SU-DHL-6 (cell line): ENCODE data around the gene ANKS1A.

ENCODE experiments used
- H2AFZ ChIP-seq: fragments of 200-600 bp; sonication (generic); 2 replicates; pipeline ENCODE4 v1.6.1; 2014; ENCODE audit warnings: low read depth, mild to moderate bottlenecking, moderate library complexity, mixed read lengths, antibody characterized with exemption, low read length; ENCODE audit not compliant: severe bottlenecking
- H3F3A ChIP-seq: fragments of 200-600 bp; shearing (Covaris generic); 2 replicates; pipeline ENCODE4 v1.6.0; 2016; ENCODE audit warnings: antibody characterized with exemption, mild to moderate bottlenecking; ENCODE audit not compliant: insufficient read depth
- H3K27ac ChIP-seq: fragments of 200-600 bp; sonication (generic); 2 replicates; pipeline ENCODE4 v1.5.1; 2016; ENCODE audit warnings: low read depth, mild to moderate bottlenecking, low read length, moderate library complexity, mixed read lengths
- H3K27me3 ChIP-seq: fragments of 200-600 bp; sonication (generic), shearing (Covaris generic); 2 replicates; pipeline ENCODE4 v1.6.0; 2014; ENCODE audit warnings: mild to moderate bottlenecking, low read length
- H3K36me3 ChIP-seq: fragments of 200-600 bp; sonication (generic); 2 replicates; pipeline ENCODE4 v1.6.1; 2014; ENCODE audit warnings: mild to moderate bottlenecking, low read length, mixed read lengths
- H3K4me2 ChIP-seq: fragments of 300-600, 200-600 bp; shearing (Covaris generic), sonication (generic); 2 replicates; pipeline ENCODE4 v1.6.0; 2014; ENCODE audit warnings: low read length, low read depth, mild to moderate bottlenecking; ENCODE audit not compliant: poor library complexity, severe bottlenecking
- H3K4me3 ChIP-seq: fragments of 200-600 bp; sonication (generic); 2 replicates; pipeline ENCODE4 v1.5.1; 2014; ENCODE audit warnings: antibody characterized with exemption, low read length, mild to moderate bottlenecking, mixed read lengths; ENCODE audit not compliant: insufficient read depth, poor library complexity, severe bottlenecking
- H3K79me2 ChIP-seq: fragments of 200-600 bp; sonication (generic); 2 replicates; pipeline ENCODE4 v1.6.1; 2014; ENCODE audit warnings: mild to moderate bottlenecking, low read length, moderate library complexity; ENCODE audit not compliant: insufficient read depth
- H3K9ac ChIP-seq: fragments of 200-600 bp; sonication (generic); 2 replicates; pipeline ENCODE4 v1.7.0; 2014; ENCODE audit warnings: mild to moderate bottlenecking, low read length
- H3K9me2 ChIP-seq: fragments of 200-600 bp; sonication (generic); replicated peaks from 2 replicates; pipeline ENCODE4 v1.6.1; 2014; ENCODE audit warnings: low read length; ENCODE audit not compliant: insufficient read depth
- H3K9me3 ChIP-seq: fragments of 200-600 bp; sonication (generic); 2 replicates; pipeline ENCODE4 v1.6.1; 2014; ENCODE audit warnings: low read length, mixed read lengths; ENCODE audit not compliant: insufficient read depth
- H4K20me1 ChIP-seq: fragments of 200-600 bp; sonication (generic); 2 replicates; pipeline ENCODE4 v1.6.1; 2014; ENCODE audit warnings: low read depth, mild to moderate bottlenecking, antibody characterized with exemption, low read length, moderate library complexity, mixed read lengths
- EZH2phosphoT487 ChIP-seq: fragments of 200-600 bp; sonication (generic), shearing (Covaris generic); conservative IDR thresholded peaks from 2 replicates; pipeline ENCODE4 v1.6.1; 2018; ENCODE audit warnings: mild to moderate bottlenecking, antibody characterized with exemption, low read length, moderate library complexity, mixed read lengths
- TF ChIP-seq, protein P1 (sequence below): fragments of 200-600 bp; sonication (generic); IDR thresholded peaks from one replicate; pipeline ENCODE4 v1.5.1; 2017; ENCODE audit warnings: antibody characterized with exemption, mild to moderate bottlenecking, low read length, moderate library complexity; ENCODE audit not compliant: insufficient read depth, poor library complexity, severe bottlenecking

ANKS1A gene

DNA sequence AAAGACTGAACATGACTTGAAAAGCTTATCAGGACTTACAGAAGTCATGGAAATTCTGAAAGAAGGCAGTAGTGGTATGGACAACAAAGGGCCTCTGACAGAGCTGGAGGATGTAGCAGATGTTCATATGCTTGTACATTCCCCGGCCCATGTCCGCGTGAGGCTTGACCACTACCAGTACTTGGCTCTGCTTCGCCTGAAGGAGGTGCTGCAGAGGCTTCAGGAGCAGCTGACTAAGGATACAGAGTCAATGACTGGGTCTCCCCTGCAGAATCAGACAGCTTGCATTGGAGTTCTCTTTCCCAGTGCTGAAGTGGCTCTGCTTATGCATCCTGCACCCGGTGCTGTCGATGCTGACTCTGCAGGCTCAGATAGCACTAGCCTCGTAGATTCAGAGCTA lies 30.4 kb upstream of the ANKS1A start:
- Histone ChIP-seq H3F3A (no peaks in the 10 kb centered on the region), H3K9ac (no peak overlapping the region), H3K4me2 (no peak overlapping the region), H3K4me3 (no peak overlapping the region), H3K79me2 (no peaks in the 10 kb centered on the region), H2AFZ (no peak overlapping the region), H4K20me1 (no peaks in the 10 kb centered on the region), H3K36me3 (peaks cover 39% of the 10 kb centered on the region), H3K9me2 (no peaks in the 10 kb centered on the region), H3K9me3 (no peaks in the 10 kb centered on the region), H3K27me3 (no peaks in the 10 kb centered on the region), H3K27ac (no peak overlapping the region)
- TF ChIP-seq EZH2phosphoT487, result no peak
- TF ChIP-seq, protein P1, sequence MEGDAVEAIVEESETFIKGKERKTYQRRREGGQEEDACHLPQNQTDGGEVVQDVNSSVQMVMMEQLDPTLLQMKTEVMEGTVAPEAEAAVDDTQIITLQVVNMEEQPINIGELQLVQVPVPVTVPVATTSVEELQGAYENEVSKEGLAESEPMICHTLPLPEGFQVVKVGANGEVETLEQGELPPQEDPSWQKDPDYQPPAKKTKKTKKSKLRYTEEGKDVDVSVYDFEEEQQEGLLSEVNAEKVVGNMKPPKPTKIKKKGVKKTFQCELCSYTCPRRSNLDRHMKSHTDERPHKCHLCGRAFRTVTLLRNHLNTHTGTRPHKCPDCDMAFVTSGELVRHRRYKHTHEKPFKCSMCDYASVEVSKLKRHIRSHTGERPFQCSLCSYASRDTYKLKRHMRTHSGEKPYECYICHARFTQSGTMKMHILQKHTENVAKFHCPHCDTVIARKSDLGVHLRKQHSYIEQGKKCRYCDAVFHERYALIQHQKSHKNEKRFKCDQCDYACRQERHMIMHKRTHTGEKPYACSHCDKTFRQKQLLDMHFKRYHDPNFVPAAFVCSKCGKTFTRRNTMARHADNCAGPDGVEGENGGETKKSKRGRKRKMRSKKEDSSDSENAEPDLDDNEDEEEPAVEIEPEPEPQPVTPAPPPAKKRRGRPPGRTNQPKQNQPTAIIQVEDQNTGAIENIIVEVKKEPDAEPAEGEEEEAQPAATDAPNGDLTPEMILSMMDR, result no peak

DNA sequence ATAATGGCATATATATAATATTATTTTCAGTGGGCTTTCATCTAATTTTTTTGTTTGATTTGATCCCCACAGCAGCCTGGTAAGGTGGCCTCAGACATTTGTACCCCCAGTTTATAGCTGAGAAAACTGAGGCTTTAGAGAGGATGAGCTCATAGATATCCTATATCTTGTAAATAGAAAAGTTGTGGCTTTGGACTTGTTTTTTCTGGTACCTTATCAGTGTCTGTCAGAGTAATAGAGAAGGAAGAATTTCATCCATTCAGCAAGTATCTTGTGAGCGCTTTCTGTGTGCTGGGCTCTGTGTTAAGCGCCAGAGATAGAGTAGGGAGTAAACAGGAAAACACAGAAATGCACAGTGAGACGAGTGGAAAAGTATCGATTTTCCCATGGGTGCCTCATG lies 29.1 kb upstream of the ANKS1A start:
- Histone ChIP-seq H3K79me2 (no peaks in the 10 kb centered on the region), H3K27me3 (no peaks in the 10 kb centered on the region), H3K36me3 (peaks cover 39% of the 10 kb centered on the region), H3K27ac (no peak overlapping the region), H3F3A (no peaks in the 10 kb centered on the region), H2AFZ (no peak overlapping the region), H4K20me1 (no peaks in the 10 kb centered on the region), H3K4me3 (no peak overlapping the region), H3K9ac (no peak overlapping the region), H3K9me2 (no peaks in the 10 kb centered on the region), H3K4me2 (no peak overlapping the region), H3K9me3 (no peaks in the 10 kb centered on the region)
- no peak for TF ChIP-seq EZH2phosphoT487
- TF ChIP-seq, protein P1, result no peak

DNA sequence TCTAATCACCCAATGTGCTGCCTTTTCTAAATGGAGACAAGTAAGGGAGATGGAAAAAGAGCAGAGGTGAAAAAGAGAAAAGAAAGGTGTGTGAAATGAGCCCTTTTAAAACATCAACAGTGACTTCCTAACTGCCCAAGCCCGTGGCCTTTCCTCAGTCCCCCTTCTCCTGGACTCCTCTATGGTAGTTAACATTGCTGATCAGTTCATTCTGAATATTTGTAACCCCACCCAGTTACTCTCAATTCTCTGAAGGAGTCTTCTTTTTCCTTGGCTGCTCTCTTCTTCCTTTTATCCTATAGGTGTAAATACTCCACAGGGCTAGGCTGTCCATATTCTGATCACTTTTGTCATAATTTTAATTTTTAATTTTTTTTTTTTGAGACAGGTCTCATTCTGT lies 28.3 kb upstream of the ANKS1A start:
- Histone ChIP-seq H3K9me2 (no peaks in the 10 kb centered on the region), H3K27me3 (no peaks in the 10 kb centered on the region), H3K4me2 (no peak overlapping the region), H3K4me3 (no peak overlapping the region), H3K36me3 (peaks cover 46% of the 10 kb centered on the region), H3K79me2 (no peaks in the 10 kb centered on the region), H2AFZ (no peak overlapping the region), H3F3A (no peaks in the 10 kb centered on the region), H3K27ac (no peak overlapping the region), H4K20me1 (no peaks in the 10 kb centered on the region), H3K9ac (no peak overlapping the region), H3K9me3 (no peaks in the 10 kb centered on the region)
- TF ChIP-seq EZH2phosphoT487, result no peak
- TF ChIP-seq, protein P1, result no peak
